HG03108 (cell line): ENCODE measurements around the gene BCAR3.
"Not testable (repeated sequence)": the region's sequence is repeated elsewhere in the genome, so short reads cannot be mapped to it uniquely, and the experiment has no call there.

Experiments
- ATAC-seq: cut with Tn5 transposase; IDR thresholded peaks from one replicate; pipeline ENCODE4 v1.9.1; 2021; ENCODE audit warnings: moderate library complexity; ENCODE audit not compliant: unreplicated experiment

The BCAR3 gene

GRCh38 chr1:93554883-93555872 lies 126.5 kb downstream of the BCAR3 start:
- ATAC-seq, result no peak

- not testable (repeated sequence) for ATAC-seq
Observed at GRCh38 chr1:93553886-93554490, 127.6 kb downstream of the BCAR3 start.

- ATAC-seq, result no peak
Observed at GRCh38 chr1:93552741-93553455, 128.7 kb downstream of the BCAR3 start.

GRCh38 chr1:93549811-93550210 lies 131.8 kb downstream of the BCAR3 start:
- ATAC-seq, result no peak

- no peak for ATAC-seq
Observed at GRCh38 chr1:93549131-93549530, 132.5 kb downstream of the BCAR3 start.

- no peak for ATAC-seq
Observed at GRCh38 chr1:93546162-93546863, 135.3 kb downstream of the BCAR3 start.

- no peak for ATAC-seq
Observed at GRCh38 chr1:93542398-93542797, 139.2 kb downstream of the BCAR3 start.

- no peak for ATAC-seq
Observed at GRCh38 chr1:93541045-93541444, 140.6 kb downstream of the BCAR3 start.

GRCh38 chr1:93537924-93538323 lies 143.7 kb downstream of the BCAR3 start:
- no peak for ATAC-seq

- ATAC-seq, result no peak
Observed at GRCh38 chr1:93537396-93537795, 144.2 kb downstream of the BCAR3 start.

GRCh38 chr1:93533677-93534076 lies 148.0 kb downstream of the BCAR3 start:
- no peak for ATAC-seq

GRCh38 chr1:93532780-93533378 lies 148.8 kb downstream of the BCAR3 start:
- ATAC-seq, result no peak

- ATAC-seq, result no peak
Observed at GRCh38 chr1:93531193-93531592, 150.4 kb downstream of the BCAR3 start.

GRCh38 chr1:93528412-93528811 lies 153.2 kb downstream of the BCAR3 start:
- ATAC-seq, result no peak

- no peak for ATAC-seq
Observed at GRCh38 chr1:93526431-93526830, 155.2 kb downstream of the BCAR3 start.

- no peak for ATAC-seq
Observed at GRCh38 chr1:93525431-93525830, 156.2 kb downstream of the BCAR3 start.

- ATAC-seq, result no peak
Observed at GRCh38 chr1:93522721-93523120, 158.9 kb downstream of the BCAR3 start.

GRCh38 chr1:93521618-93522017 lies 160.0 kb downstream of the BCAR3 start:
- ATAC-seq, result no peak

- ATAC-seq, result no peak
Observed at GRCh38 chr1:93519199-93519829, 162.3 kb downstream of the BCAR3 start.

- no peak for ATAC-seq
Observed at GRCh38 chr1:93518516-93518915, 163.1 kb downstream of the BCAR3 start.
